ENCODE data around the gene CRYBA2.

CRYBA2 gene, protein sequence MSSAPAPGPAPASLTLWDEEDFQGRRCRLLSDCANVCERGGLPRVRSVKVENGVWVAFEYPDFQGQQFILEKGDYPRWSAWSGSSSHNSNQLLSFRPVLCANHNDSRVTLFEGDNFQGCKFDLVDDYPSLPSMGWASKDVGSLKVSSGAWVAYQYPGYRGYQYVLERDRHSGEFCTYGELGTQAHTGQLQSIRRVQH

GRCh38 chr2:218993345-218994315 is at the start of gene CRYBA2:
CRYBA2 (minus strand) TSS chr2:218993422; CDS start chr2:218993176, 246 bp downstream.
- peak; percentile 24 to 27 for DNase-seq

DNA sequence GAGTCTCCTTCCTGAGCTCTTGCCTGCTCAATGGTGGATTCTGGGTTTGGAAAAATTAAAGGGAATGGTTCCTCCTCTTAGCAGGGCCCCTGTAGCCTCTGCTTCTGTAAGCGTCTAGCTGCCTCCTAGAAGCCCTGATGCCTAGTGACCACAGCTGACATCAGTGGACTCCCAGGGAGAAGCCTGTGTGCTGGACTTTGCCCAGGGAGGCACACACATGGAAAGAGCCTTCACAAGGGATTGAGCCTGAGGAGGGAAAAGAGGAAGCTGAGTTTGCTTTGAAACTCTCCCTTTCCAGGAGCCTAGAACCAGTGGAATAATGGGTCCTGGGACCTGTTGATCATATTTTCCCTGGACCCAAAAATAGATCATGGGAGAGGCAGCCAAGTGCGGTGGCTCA is 49.5 kb upstream of the CRYBA2 start:
- no peak for DNase-seq

DNA sequence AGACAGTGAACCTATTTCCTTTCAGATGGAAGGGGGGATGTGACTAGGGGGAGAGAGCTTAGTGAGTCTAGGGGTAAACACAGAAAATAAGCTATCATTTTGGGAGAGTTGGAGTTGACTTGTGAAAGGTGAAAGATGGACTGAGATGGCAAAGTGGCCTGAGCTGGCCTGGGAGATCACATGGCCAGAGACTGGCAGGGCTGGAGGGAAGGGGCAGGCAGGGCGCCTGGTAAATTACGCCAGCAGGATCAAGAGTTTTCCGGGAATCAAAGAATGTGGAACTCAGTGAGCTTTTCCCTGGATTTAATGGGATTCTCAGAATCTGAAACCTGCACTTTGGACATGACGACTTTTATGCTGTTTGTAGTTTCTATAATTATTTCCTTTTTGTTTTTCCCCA is 48.9 kb upstream of the CRYBA2 start:
- no peak for DNase-seq

GRCh38 chr2:219041252-219041651 is 48.0 kb upstream of the CRYBA2 start, which contains the start of gene CFAP65:
CFAP65 (minus strand) TSS chr2:219041516; CDS start chr2:219039048, 2,468 bp downstream.
- peak; percentile 36 to 48 for DNase-seq

- DNase-seq: no peak
Observed at GRCh38 chr2:219038600-219038999, 45.4 kb upstream of the CRYBA2 start.

GRCh38 chr2:219037783-219038499 is 44.7 kb upstream of the CRYBA2 start:
- no peak for DNase-seq

DNA sequence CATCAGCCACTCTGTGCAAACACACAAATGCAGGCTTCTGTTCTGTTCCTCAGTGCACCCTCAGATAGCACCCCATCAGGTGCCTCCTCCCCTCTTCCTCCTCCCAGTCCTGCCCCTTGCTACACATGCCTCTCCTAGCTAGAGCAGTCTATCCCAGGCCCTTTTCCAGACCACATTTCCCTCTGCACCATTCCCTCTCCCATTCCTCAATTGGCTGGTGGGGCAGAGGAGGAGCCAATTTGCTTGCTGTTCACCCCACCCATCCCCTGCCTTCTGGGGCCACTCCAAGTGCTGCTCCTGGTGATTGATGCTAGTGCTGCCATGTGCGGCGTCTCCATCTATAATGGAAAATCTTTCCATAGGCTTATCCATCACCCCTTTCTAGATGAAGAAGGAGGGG is 42.7 kb upstream of the CRYBA2 start:
- no peak for DNase-seq

GRCh38 chr2:219034823-219035222 is 41.6 kb upstream of the CRYBA2 start:
- DNase-seq: no peak

DNA sequence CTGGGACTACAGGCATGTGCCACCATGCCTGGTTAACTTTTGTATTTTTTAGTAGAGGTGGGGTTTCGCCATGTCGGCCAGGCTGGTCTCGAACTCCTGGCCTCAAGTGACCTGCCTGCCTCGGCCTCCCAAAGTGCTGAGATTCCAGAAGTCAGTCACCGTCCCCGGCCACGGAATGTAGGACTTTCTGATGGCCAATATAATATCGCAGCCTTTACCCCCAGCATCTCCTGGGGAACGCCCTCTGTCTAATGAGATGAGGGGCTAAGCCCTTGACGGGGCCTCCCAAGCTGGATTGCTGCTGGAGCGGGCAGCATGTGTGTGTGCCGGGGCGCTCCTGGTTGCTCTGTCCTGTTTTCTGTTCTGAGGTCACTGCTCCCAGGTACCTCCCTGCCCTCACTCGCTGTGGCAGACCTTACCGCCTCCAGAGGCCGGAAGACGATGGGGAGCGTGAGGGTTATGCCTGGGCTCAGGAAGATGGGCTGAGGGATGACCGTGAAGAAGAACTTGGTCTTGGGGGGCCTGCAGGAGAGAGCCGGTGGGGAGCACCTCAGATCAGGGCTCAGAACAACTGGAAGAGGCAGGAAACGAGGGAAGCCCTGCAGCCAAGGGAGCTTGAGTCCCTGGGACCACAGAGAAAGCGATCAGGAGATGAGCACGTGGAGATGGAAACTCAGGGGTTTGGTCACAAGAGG is 39.0 kb upstream of the CRYBA2 start:
- DNase-seq: no peak

DNA sequence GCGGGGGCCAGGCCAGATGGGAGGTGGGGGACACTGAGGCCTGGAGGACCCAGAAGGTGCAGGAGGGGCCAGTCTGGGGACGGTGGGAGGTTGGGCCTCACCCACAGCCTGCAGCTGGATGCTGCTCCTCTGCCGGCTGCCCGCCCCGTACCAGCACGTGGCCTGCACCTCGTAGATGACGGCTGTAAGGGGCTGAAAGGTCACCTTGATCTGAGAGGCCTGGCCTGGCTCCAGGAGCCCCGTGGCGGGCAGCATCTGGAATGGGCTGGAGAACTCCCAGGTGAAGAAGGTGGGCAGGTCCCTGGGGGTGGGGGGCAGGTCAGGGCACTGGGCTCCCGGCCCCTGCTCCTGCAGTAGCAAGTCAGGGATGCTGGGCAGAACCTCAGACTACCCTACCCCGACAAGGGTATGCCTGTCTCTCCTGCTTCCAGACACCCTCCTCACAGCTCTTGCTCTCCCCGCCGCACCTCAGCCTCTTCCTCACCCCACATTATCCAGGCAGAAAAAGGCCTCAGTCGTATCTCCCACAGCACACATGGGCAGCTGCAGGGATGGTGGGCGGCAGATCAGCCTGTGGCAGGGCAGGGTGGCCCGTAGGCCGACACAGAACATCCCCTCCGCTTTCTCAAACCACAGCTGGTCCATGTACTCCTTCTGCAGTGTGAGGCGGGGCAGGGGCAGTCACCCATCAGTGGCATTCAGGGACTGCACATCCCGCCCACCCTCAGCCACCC is 38.0 kb upstream of the CRYBA2 start:
- DNase-seq: no peak

DNA sequence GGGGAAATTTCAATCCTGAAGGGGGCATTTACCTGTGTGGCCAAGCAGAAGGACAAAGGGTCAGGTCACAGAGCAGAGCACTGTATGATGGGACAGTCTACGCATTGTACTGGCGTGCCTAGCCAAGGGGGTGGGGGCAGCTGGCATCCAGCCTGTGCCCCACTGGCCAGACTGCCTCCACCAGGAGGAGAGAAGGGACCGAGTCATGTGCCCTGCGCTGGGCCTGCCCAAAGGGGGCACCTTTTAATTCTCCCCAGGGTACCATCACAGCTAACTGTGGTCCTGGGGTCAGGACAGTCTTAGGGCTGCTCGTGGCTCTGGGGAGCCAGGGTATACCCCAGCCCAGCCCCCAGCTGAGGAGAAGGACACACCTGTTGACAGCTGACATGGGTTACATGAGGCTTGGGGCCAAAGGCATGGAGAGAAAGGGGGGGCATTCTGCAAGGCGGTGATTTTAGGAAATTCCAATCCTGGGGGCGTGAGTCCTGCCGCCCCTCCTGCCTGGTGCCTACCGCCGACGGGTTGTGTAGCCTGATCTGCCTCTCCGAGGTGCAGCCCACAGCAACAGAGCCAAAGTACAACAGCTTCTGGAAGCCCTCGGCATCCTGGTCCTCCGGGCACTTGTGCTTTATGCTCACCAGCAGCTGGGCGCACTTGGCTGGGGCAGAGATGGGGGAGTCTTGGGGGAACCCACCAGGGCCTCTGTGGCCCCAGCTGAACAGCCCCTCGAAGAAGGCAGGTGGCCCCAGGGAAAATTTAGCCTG is 37.1 kb upstream of the CRYBA2 start:
- no peak for DNase-seq

GRCh38 chr2:219029829-219030165 is 36.6 kb upstream of the CRYBA2 start:
- DNase-seq: peak; percentile 79 to 81

DNA sequence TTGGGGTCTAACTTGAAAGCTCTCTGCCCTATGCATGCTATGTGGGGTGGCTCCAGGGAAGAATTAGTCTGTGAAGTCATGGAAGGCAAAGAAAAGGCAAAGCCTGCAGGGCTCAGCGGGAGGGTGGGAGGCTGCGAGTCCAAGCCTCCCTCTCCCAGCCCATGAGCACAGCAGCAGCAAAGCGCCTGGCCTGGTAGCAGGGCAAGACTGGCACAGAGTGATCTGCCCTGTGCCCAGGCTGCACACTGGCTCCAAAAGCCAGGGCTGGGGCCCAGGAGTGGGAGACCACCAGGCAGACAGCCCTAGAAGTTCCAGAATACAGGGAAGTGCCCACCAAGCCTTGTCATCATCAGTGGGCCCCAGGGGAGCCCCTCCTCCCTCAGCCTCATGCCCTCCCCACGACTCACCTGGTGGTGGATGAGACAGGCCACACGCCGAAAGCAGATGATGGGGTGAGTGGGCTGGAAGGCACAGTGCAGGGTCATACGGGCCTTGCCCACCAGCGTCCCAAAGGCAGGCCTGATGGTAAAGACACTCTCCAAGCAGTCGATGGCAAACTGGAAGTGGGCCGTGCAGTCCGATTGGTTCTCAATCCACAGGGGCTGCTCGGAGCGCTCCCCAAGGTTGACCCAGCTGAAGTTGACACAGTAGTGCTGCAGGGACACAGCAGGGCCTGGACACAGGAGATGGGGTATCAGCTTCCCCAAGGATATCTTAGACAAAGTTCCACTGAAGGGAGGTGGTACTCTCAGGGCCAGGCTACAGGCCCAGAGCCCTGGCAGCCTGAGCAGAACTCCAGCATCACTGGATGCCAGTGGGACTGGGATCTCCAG is 36.0 kb upstream of the CRYBA2 start:
- DNase-seq: no peak

DNA sequence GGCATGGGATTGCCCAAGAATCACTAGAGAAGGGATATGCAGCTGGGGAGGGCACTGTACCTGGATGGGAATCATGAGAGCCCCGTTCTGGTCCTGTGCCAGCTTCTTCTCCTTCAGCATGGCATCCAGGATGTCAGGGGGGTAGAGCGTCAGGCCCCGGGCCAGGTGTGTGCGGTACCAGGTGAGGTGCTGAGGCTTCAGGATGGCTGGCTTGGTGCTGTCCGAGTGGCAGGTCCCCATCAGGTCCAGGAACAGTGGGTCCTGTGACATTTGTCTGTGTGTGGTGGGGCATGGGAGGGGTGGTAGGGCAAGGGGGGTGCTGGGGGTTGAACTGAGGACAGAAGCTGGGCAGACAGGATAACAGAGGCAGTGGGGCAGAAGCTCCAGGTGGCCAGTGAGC is 34.9 kb upstream of the CRYBA2 start:
- DNase-seq: no peak

- no peak for DNase-seq
Observed at GRCh38 chr2:219027511-219028055, 34.4 kb upstream of the CRYBA2 start.

GRCh38 chr2:219026946-219027345 is 33.7 kb upstream of the CRYBA2 start:
- no peak for DNase-seq

DNA sequence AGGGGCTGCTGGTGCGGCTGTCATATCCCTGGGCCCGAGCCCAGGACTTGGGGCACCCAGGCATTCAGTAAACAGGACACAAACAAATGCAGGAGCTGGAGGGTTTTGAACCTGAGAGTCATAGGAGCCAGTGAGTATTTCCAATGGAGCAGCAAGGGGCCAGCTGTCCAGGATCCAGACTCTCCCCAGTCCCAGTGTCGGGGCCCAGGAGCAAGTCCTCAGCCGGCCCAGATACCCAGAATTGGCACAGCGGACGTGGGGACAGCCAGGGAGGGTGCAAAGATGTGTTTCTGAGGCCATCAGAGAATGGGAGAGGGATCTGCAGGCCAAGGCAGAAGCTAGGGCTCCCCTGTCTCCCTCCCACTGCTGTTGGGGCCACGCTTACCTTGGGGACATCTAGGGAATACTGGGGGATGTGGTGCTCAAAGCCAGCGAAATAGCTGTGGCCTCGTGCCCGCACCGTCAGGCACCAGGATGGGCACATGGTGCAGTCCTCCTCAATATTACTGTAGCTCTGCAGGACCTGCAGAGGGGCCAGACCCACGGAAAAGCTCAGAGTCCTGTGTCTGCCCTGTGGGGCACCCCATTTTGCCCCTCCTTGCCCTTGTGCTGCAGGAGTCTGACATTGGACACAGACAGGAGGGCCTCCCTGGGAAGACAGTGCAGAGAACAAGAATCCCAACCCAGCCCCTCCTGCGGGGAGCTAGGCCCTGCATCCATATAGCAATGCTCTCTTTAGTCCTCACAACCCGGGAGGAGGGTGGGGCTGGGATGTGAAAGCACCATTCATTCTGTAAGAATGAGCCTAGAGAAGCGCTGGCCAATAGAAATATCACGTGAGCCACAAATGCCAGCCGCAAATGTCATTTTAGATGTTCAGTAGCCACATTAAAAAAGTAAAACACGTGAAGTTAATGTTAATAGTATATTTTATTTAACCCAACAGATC is 32.7 kb upstream of the CRYBA2 start:
- DNase-seq: no peak

DNA sequence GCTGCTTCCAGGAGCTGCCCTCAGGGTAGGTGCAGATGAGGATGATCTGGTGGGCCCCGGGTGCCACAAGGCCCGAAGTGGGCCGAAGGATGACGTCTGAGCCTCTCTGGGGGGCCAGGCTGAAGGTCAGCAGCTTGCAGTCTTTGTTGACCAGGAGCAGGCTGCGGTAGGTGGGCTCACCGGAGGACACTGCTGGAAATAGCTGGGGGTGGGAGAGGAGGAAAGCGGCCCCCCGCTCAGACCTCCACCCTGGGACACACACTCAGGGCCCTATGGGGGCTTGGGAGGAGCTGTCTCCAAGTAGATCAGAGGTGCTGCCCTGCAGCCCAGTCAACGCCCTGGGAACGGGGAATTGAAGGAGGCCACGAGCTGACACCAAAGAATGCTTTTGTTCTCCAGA is 30.8 kb upstream of the CRYBA2 start:
- no peak for DNase-seq

DNA sequence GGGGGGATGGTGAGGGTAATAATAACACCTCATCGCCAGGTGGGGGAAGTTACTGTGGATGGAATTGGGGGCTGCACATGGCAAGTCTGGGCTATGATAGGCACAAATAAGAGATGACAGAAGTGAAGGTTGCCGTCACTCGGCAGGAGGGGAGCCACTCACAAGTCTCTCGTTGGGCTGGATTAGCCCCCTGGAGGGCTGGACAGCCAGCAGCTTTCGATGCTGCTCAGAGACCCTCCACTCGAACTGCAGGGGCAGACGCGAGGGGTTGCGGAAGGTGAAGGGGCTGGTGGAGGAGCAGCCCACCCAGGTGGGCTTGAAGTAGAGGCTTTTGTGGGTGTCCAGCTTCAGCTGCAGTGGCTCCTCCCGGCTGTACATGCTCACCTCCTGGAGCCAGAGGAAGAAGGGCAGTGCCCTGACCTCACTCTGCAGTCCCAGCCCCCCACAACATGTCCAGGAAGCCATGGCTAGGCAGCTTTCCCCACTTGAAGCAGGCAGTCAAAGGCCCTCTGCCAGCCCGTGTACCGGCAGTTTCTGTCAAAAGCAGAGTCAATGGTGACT is 29.9 kb upstream of the CRYBA2 start:
- DNase-seq: no peak

Data from activated CD4-positive, alpha-beta T cell treated with anti-CD3 and anti-CD28 coated beads, Interleukin-2, amount 50 U/mL, for 48 hours (primary cell).